GM19193 (cell line): ENCODE data around the gene CERS6.

Experiments used
- POLR2A ChIP-seq: IDR thresholded peaks from 4 replicates; pipeline ENCODE4 v1.6.1; 2011; ENCODE audit not compliant: insufficient read depth, insufficient read length; ENCODE audit errors: extremely low read depth

The CERS6 gene

DNA sequence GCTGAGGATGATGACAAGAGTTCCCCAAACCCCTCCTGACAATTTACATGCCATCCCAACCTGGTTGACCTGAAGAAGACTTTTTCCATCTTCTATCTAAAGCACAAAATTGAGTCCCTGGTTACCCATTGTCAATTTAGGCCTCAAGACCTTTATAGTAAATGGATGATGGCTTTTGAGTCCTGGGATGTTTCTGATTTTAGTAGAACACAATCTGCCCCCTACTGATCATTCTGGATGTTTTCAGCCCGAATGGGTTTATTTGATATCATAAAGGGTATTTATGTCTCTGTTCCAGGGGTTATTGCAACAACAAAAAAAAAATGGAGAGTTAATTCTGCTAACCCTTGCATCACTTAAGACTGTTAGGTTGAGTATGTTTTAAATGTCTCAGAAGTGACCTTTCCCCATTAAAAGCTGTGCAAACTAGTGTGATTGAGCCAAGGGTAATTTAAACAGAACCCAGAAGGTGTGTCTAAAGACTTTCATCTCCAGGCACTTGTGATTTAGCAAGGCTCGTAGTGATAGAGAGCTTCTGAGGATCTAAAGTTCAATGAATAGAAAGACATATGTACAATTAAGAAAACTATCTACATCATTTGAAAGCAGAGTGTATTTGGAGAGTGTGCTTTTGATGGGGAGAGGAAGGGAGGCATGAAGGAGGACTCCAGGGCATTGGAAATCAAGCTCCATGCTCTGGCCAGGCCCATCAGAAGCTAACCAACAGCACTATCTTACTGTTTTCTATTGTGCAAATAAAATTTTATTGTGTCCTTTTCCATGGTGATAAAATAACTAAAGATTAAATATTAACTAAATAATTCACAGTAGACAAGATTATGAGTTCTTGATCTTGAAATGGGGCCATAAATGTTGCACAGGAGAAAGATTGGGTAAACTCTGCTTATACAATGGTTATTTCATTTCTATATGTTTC, 249.7 kb downstream of the CERS6 start:
- TF ChIP-seq POLR2A: no peak

DNA sequence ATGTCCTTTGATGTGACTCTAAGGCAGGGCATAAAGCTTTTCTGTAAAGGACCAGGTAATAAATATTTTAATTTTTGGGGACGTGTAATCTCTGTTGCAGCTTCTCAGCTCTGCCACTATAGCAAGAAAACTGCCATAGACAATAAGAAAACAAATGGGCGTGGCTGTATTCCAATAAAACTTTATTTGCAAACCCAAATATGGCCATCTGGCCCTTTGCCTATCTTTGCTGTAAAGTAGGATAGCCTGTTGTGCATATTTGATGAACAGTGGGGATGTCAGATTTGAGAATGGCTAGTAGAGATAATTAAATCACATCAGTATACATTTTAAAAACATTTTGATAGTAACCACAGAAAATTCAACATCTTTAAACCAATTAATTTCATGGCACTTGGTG, 250.7 kb downstream of the CERS6 start:
- TF ChIP-seq POLR2A: no peak

DNA sequence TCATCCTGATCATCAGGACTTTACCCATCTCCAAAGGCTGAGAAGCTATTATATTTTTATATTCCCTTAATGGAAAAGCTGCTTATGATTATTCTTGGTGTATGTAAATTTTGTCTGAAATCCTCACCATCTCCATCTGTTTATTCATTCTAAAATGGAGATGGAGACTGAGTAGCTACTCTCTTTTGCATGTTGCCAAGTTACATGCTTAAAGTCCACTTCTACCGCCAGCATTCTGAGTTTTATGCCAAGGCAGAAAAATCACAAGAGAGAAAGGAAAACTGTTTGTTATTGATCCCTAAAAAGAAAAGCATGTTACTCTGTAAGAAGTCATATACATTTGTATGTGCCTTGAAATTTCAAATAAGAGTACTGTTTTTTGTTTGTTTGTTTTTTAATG, 252.0 kb downstream of the CERS6 start:
- TF ChIP-seq POLR2A: no peak

GRCh38 chr2:168710754-168711467, 254.8 kb downstream of the CERS6 start:
- no peak for TF ChIP-seq POLR2A

DNA sequence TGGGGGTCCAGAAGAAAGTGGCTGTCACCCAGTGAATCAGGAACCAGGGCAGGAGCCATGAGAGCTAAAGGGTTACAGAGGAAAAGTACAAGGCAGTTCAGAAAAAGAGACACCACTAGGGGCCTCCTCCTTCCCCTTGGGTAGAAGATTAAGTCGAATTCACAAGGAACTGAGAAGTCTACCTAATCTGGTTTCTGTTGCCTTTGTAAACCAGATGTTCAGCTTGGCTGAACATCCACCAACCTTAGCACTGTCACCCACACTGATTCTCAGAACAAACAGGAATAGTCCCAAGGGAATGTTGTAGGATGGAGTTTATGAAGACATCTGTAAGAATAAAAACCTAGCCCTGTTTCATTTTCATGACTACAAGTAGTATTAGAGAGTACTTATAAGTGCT, 256.0 kb downstream of the CERS6 start:
- no peak for TF ChIP-seq POLR2A

GRCh38 chr2:168713325-168713724, 257.3 kb downstream of the CERS6 start:
- TF ChIP-seq POLR2A: no peak

DNA sequence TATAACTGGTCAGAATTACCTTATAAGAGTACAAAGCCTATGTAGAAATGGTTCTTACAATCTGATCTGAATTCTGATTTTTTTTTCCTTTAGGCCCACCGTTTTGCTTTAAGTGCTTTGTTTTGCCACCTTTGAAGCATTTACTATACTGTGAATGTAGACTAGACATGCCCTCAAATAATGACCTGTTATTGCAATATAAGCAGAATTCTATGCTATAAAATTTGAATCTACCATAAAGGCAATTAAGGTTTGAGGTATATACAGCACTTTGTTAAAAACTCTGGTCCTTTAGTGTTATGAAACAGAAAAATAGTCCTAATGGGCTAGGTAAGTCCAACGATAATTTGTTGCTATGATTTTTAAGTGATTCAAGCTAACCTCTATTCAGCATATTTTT, 259.8 kb downstream of the CERS6 start:
- TF ChIP-seq POLR2A: no peak

DNA sequence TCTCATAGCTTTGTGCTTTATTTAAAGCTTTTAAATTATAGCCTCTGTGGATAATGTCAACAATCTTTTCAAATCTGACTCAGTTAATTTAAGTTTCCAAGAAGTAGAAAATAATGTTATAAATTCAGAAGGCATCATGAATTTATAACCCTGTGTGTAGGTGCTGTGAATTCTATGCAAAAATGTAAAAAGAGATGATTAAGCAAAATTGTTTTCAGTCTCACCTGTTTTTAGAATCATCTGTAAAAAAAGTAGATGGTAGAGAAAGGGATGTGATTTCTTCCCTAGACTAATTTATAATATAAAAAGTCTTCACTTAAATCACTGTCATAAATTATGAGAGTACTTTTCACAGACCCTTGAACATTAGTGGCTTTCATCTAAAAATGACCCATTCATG, 260.8 kb downstream of the CERS6 start:
- no peak for TF ChIP-seq POLR2A

DNA sequence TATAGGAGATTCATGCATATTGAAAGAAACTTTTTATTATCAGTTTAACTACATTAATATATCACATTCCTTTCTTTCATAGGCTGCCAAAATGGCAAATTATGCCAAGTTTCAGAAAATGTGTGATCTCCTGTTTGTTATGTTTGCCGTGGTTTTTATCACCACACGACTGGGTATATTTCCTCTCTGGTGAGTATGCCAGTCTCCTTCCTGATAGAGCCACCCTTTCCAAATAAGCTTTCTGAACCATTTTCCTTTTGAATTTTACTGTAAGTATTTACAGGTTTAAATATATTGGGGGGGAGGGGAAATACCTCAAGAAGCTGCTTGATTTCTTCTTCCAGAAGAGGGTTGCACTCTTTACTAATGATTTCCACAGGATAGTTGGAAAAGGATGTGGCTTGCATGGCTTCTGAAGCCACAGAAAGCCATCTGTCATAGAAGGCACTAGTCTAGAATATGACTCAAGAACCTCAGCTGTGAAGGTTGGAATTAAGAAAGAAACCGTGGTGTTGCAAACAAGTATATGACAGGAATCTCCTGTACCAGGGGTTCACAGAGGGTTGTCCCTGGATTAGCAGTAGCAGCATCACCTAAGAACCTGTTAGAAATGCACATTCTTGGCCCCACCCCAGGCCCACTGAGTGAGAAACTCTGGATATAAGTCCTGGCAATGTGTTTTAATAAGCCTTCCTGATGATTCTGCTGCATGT, 261.9 kb downstream of the CERS6 start:
- TF ChIP-seq POLR2A: no peak

DNA sequence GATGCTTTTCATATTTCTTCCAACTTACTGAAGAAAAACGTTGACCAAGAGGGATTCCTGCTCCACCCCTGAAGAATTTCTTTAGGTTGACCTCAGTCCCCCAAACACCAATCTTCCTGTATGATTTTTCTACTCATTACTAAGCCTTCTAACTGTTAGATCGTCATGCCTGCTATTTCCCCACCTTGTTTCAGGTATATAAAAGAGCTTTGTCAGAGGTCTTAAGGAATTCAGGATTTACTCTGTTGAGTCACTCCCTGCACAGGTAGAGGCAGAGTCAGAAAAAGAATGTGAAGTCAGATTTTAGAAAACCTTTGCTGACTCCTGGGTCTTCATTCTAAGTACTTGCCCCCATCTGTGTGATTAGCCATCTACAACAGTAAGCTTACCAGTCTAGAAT, 262.6 kb downstream of the CERS6 start:
- TF ChIP-seq POLR2A: no peak

DNA sequence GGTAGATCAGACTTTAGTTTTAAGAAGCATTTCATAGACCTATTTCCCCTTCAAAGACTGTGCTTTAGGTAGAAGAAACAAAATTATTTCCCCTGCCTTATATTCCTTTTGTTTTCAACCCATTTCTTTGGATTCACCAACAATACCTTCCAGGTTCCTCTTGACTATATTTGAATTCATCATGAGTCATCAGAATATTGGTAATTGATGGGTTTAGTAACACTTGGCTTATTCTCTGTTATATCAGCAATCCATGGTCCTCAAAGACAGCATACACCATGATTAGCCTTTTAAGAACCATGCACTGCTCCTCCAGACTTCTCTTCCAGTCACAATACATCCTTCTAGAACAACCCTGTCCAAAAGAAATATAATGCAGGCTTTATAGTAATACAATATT, 263.4 kb downstream of the CERS6 start:
- no peak for TF ChIP-seq POLR2A

DNA sequence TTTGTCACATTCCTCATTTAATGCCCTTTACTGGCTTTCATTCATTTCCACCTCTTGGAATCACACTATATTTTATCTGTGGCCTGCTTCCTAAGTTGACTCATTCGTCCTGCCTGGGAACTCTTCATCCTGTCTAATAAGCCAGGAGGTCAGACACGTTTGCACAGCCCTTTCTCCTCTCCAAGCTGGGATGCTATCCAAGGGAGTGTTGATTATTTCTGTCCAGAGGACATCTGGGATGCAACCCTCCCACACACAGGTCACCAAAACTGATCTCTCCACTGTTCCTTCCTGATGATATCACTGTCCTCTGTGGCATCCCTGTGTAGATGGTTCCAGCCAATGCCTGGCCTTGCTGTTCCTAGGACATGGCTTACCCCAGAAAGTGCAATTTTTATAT, 266.5 kb downstream of the CERS6 start:
- TF ChIP-seq POLR2A: no peak

GRCh38 chr2:168723275-168723899, 267.3 kb downstream of the CERS6 start:
- TF ChIP-seq POLR2A: no peak

GRCh38 chr2:168726375-168726774, 270.3 kb downstream of the CERS6 start:
- TF ChIP-seq POLR2A: no peak
